Measurements from ENCODE around the gene ZMYM3. TPM values are rescaled to one million over a fixed set of nuclear protein-coding genes. Genes with fewer than 3 reads are reported as not detected.

Gene ZMYM3
- total RNA-seq, 1 experiment from 2014 or later = 77.5 TPM

DNA sequence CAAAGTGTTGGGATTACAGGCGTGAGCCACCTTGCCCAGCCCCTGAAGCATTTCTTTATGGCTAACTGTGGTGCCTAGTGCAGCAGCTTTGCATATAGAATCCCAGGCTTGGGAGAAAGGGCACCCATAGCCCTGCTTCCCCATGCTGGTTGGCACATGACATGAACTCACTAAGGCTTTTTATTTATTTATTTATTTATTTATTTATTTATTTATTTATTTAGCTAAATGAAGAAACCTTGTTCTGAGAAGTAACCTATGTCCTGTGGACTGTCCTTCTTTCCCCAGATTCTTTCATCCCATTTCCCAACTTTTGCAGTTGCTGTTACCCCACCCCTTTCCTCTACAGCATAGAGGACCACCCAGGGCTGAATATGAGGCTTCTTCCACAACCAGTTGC lies 32.8 kb downstream of the ZMYM3 start:
- no peak overlapping the region for H3K4me3 Mint-ChIP-seq
- H3K27me3 Mint-ChIP-seq (ENCODE audit: low read depth) = no peaks in the 10 kb centered on the region
- DNase-seq (ENCODE audit: low spot score) (no peak), ATAC-seq (no peak)
- ChIA-PET CTCF (interaction anchor here (0.6 kb wide), 1 partner anchor 15 kb away, joined by 4 read pairs; no protein-coding TSS in a partner anchor), POLR2A (no interaction called here)
- no peaks in the 10 kb centered on the region for H3K9me3 Mint-ChIP-seq
- H3K36me3 Mint-ChIP-seq = no peaks in the 10 kb centered on the region
- TF ChIP-seq ARID4B (CRISPR knock-in tag; IDR thresholded peaks at IDR 0.05; ENCODE audit: borderline replicate concordance) (no peak), ZNF121 (CRISPR knock-in tag; IDR thresholded peaks at IDR 0.05) (no peak), FOXP1 (CRISPR knock-in tag; IDR thresholded peaks at IDR 0.05; ENCODE audit: borderline replicate concordance) (no peak), JAZF1 (CRISPR knock-in tag; IDR thresholded peaks at IDR 0.05) (no peak), AR (CRISPR knock-in tag; IDR thresholded peaks at IDR 0.05) (no peak), TEAD4 (CRISPR knock-in tag; IDR thresholded peaks at IDR 0.05) (no peak), SP1 (CRISPR knock-in tag; conservative IDR thresholded peaks at IDR 0.05) (no peak)
- TF ChIP-seq, protein P1, sequence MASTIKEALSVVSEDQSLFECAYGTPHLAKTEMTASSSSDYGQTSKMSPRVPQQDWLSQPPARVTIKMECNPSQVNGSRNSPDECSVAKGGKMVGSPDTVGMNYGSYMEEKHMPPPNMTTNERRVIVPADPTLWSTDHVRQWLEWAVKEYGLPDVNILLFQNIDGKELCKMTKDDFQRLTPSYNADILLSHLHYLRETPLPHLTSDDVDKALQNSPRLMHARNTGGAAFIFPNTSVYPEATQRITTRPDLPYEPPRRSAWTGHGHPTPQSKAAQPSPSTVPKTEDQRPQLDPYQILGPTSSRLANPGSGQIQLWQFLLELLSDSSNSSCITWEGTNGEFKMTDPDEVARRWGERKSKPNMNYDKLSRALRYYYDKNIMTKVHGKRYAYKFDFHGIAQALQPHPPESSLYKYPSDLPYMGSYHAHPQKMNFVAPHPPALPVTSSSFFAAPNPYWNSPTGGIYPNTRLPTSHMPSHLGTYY (CRISPR knock-in tag; IDR thresholded peaks at IDR 0.05) = no peak
- TF ChIP-seq, protein P2, sequence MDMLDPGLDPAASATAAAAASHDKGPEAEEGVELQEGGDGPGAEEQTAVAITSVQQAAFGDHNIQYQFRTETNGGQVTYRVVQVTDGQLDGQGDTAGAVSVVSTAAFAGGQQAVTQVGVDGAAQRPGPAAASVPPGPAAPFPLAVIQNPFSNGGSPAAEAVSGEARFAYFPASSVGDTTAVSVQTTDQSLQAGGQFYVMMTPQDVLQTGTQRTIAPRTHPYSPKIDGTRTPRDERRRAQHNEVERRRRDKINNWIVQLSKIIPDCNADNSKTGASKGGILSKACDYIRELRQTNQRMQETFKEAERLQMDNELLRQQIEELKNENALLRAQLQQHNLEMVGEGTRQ (CRISPR knock-in tag; IDR thresholded peaks at IDR 0.05) = no peak
- TF ChIP-seq, protein P3, sequence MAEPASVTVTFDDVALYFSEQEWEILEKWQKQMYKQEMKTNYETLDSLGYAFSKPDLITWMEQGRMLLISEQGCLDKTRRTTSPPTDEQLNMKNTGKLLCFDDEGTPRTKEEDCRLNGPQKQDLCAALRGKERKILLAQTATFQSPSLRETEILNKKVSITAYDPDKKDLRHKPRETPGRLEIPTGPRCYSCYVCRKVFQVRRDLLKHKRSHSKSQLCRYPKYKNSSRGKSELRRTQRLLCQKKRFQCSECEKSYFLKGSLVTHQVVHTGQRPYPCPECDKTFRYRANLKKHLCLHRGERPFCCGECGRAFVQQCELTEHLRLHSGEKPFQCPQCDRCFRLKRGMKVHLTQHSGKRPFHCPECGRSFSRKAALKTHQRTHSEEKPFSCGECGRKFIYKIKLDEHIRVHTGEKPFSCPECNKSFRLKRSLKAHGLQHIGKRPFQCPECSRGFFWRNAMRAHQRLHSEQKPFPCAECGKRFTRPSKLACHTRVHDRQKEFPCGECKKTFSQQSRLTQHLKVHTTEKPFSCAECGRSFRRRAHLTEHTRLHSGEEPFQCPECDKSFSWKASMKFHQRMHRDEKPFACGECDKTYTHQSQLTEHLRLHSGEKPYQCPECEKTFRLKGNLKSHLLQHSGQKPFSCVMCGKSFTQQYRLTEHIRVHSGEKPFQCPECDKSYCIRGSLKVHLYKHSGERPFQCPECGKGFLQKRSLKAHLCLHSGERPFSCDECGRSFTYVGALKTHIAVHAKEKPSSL (CRISPR knock-in tag; conservative IDR thresholded peaks at IDR 0.05) = no peak
- peaks cover 33% of the 10 kb centered on the region for H3K4me1 Mint-ChIP-seq
- H3K27ac Mint-ChIP-seq = no peak overlapping the region

- DNase-seq (ENCODE audit: low spot score) = no peak
- no peak for ATAC-seq
- no peaks in the 10 kb centered on the region for H3K36me3 Mint-ChIP-seq
- no peaks in the 10 kb centered on the region; the same call in 1 of the 2 replicates for H3K27me3 Mint-ChIP-seq (ENCODE audit: low read depth)
- H3K4me1 Mint-ChIP-seq = peaks cover 25% of the 10 kb centered on the region
- no peak overlapping the region for H3K4me3 Mint-ChIP-seq
- ChIA-PET CTCF (no interaction called here), POLR2A (interaction anchor here (0.8 to 1.4 kb wide), 2 partner anchors 35 to 66 kb away, joined by 3 to 4 read pairs; partner anchors contain the start of gene NONO)
- H3K27ac Mint-ChIP-seq = no peak overlapping the region
- no peaks in the 10 kb centered on the region for H3K9me3 Mint-ChIP-seq
- TF ChIP-seq TCF7 (CRISPR knock-in tag; IDR thresholded peaks at IDR 0.05; ENCODE audit: low read depth) (no peak), ZNF219 (CRISPR knock-in tag; IDR thresholded peaks at IDR 0.05; ENCODE audit: borderline replicate concordance) (no peak), IRF2 (CRISPR knock-in tag; IDR thresholded peaks at IDR 0.05; ENCODE audit: borderline replicate concordance, low read depth) (no peak), ZNF232 (CRISPR knock-in tag; IDR thresholded peaks at IDR 0.05) (no peak), GTF2I (CRISPR knock-in tag; conservative IDR thresholded peaks at IDR 0.05) (no peak)
- TF ChIP-seq, protein P4, sequence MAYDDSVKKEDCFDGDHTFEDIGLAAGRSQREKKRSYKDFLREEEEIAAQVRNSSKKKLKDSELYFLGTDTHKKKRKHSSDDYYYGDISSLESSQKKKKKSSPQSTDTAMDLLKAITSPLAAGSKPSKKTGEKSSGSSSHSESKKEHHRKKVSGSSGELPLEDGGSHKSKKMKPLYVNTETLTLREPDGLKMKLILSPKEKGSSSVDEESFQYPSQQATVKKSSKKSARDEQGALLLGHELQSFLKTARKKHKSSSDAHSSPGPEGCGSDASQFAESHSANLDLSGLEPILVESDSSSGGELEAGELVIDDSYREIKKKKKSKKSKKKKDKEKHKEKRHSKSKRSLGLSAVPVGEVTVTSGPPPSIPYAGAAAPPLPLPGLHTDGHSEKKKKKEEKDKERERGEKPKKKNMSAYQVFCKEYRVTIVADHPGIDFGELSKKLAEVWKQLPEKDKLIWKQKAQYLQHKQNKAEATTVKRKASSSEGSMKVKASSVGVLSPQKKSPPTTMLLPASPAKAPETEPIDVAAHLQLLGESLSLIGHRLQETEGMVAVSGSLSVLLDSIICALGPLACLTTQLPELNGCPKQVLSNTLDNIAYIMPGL (CRISPR knock-in tag; IDR thresholded peaks at IDR 0.05) = no peak
- TF ChIP-seq, protein P5, sequence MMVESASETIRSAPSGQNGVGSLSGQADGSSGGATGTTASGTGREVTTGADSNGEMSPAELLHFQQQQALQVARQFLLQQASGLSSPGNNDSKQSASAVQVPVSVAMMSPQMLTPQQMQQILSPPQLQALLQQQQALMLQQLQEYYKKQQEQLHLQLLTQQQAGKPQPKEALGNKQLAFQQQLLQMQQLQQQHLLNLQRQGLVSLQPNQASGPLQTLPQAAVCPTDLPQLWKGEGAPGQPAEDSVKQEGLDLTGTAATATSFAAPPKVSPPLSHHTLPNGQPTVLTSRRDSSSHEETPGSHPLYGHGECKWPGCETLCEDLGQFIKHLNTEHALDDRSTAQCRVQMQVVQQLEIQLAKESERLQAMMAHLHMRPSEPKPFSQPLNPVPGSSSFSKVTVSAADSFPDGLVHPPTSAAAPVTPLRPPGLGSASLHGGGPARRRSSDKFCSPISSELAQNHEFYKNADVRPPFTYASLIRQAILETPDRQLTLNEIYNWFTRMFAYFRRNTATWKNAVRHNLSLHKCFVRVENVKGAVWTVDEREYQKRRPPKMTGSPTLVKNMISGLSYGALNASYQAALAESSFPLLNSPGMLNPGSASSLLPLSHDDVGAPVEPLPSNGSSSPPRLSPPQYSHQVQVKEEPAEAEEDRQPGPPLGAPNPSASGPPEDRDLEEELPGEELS (CRISPR knock-in tag; IDR thresholded peaks at IDR 0.05) = no peak
- TF ChIP-seq, protein P6, sequence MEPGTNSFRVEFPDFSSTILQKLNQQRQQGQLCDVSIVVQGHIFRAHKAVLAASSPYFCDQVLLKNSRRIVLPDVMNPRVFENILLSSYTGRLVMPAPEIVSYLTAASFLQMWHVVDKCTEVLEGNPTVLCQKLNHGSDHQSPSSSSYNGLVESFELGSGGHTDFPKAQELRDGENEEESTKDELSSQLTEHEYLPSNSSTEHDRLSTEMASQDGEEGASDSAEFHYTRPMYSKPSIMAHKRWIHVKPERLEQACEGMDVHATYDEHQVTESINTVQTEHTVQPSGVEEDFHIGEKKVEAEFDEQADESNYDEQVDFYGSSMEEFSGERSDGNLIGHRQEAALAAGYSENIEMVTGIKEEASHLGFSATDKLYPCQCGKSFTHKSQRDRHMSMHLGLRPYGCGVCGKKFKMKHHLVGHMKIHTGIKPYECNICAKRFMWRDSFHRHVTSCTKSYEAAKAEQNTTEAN (CRISPR knock-in tag; IDR thresholded peaks at IDR 0.05) = no peak
Measured at GRCh38 chrX:71217298-71217697, 36.6 kb downstream of the ZMYM3 start.
